HG03139 (cell line): Measurements from ENCODE around the gene OTOP2.
A peak's percentile ranks its signal among the peaks of the same experiment; 100 is the strongest.
"Not testable (repeated sequence)": the region's sequence is repeated elsewhere in the genome, so short reads cannot be mapped to it uniquely, and the experiment has no call there.

ENCODE experiments used
- ATAC-seq: cut with Tn5 transposase; IDR thresholded peaks from one replicate; pipeline ENCODE4 v1.9.1; 2021; ENCODE audit not compliant: unreplicated experiment

The OTOP2 gene

DNA sequence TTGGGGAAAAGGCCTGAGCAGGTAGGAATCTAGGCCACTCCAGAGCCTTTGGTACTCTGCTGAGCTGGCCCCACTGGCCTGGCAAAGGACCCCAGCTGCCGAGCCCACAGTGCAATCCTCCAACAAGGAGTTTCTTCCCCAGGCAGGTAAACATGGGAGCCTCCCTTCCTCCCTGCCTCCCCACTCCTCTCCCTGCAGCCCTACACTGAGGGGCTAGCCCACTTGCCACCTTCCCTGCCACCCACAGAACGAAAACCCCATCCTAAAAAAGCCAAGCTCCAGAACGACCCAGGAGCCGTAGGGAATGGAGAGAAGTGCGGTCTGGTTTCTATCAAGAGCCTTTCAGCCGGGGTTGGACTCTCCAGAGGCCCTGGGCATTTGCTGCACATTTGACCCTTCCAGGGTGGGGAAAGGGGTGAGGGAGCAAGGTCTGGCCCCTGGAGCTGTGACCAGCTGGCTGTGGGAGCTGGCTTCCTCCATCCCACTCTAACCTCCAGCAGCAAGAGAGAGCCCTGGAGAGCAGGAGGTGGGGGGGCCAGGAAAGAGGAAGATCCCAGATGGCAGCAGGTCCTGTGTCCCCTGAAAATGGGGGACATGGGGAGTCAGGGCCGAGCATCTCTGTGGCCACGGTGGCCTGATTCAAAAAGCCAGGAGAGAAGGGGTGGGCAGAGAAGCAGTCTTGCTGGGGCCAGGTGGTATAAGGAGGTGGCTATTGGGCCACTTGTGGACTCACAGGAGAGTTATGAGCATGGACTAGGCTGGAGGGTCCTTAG is 47.2 kb downstream of the OTOP2 start:
- ATAC-seq: no peak

DNA sequence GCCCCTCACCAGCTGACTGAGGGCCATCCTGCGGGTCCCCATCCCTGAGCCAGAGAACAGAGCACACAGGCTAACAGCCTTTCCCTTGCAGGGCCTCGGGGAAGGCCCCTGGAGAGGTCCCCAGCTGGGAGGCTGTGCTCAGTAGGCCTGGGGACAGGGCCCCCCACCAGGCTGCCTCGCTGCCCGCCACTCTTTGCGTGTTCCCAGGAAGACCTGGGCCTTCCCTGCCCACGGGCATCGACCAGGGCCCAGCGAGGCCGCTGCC is 47.7 kb downstream of the OTOP2 start:
- no peak for ATAC-seq

DNA sequence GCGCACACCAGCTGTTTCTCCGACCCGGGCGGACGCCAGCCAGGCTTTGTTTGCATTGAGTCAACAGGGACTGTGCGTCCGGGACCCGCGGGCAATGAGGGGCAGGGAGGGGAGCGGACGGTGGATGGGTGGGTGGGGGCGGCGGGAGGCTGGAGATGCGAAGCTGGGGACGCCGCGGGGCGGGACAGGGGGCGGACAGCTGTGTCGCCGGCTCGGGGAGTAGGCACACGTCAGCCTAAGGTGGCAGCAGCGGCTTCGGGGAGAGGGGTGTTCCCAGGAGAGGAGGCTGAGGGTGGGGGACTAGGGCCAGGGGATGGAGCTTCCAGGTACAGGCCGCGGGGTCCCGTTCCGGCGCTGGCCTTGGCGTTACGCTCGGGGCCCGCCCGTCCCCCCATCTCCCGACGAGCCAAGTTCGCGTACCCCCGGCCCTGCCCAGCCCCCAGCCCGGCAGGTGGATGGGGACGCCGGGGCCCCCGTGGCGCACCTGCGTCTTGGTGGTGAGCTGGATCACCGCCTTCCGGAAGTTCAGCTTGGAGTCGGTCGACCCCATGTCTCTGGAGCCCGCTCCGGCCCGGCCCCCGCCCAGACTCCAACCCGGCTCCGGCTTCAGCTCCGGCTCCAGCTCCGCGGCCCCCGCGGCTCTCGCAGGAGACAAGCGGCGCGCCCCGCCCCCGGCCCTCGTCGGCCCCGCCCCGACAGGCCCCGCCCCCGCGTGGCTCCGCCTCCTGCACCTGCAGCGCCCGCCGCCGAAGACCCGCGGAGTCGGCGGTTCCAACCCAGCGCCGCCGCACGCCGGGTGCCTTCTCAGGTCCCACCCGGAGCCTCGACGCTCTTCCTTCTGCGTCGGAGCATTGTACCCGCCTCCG is 48.3 kb downstream of the OTOP2 start, which contains the start of gene HID1:
HID1 (minus strand) TSS at position 653 of the 866 bp plus-strand sequence; CDS start at position 550, 103 bp downstream.
- ATAC-seq: no peak

GRCh38 chr17:74972973-74973328 is 48.9 kb downstream of the OTOP2 start:
- ATAC-seq: no peak

DNA sequence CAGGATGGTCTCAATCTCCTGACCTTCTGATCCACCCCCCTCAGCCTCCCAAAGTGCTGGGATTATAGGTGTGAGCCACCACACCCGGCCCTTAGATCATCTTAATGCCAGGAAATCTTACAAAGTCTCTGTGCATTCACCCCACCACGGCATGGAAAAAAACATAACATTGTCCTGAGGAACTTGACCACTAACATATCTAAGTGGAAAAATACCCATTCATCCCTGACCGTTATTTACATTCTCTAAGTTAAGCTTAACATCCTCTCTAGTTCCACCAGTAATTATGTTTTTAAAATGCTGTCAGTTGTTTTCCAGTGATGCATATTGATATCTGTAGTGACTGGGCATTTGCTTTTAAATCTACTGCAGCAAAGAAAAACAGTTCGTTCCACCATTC is 51.9 kb downstream of the OTOP2 start:
- ATAC-seq: no peak

- no peak for ATAC-seq
Observed at GRCh38 chr17:74977802-74978201, 53.7 kb downstream of the OTOP2 start.

- ATAC-seq: no peak
Observed at GRCh38 chr17:74978240-74978639, 54.2 kb downstream of the OTOP2 start.

DNA sequence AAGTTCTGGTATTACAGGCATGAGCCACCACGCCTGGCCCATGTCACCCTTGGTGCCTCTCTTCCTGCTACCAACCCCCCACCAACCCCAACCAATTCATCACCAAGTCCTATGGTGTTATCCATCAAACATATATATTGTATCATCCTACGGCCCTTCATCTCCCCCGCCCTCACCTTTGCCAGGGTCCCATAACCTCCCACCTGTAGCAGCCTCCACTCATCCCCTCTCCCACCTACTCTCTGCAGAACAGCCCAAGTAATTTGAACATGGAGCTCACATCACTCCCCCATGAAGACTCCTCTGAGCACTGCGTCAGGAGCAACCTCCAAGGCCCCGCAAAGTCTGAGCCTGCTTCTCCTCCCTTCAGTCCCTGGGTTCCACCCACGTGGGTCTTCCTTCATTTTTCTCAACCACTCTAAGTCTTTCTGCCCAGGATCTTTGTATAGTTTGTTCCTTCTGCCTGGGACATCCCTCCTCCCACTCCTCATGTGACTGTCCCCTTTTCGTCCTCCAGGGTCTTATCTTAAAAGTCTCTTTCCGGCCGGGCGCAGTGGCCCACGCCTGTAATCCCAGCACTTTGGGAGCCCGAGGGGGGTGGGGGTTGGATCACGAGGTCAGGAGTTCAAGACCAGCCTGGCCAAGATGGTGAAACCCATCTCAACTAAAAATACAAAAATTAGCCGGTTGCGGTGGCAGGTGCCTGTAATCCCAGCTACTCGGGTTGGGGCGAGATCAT is 55.5 kb downstream of the OTOP2 start:
- ATAC-seq: no peak

DNA sequence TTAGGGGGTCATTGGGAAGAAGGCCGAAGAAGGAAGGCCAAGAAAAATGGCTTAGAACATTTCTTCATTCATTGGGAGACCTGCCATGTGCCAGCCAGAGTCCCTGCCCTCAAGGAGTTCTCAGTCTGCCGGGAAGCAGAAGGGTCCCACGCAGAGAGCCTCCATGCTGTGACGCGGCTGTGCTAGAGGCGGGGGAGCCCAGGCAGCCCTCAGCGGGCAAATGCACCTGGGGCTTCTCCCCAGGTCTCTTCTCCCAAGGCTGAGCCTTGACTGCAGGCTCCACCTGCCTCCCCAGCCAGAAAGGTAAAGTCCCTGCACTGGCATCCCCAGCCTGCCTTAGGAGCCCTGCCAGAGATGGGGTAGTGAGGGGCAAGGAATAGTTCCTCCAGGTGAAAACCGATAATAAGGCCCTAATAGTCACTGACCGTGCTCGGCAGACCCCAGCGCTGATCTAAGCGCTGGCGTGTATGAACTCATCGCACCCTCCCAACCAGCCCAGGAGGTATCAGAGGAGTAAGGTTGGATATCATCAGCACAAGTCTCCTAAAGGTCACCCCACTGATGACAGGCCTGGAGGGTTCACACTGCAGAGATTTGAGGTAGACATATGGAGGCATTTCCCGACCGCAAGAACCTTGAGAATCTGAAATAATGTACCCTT is 57.4 kb downstream of the OTOP2 start:
- no peak for ATAC-seq

- peak; percentile 61 for ATAC-seq
Observed at GRCh38 chr17:74981979-74982662, 58.0 kb downstream of the OTOP2 start.

DNA sequence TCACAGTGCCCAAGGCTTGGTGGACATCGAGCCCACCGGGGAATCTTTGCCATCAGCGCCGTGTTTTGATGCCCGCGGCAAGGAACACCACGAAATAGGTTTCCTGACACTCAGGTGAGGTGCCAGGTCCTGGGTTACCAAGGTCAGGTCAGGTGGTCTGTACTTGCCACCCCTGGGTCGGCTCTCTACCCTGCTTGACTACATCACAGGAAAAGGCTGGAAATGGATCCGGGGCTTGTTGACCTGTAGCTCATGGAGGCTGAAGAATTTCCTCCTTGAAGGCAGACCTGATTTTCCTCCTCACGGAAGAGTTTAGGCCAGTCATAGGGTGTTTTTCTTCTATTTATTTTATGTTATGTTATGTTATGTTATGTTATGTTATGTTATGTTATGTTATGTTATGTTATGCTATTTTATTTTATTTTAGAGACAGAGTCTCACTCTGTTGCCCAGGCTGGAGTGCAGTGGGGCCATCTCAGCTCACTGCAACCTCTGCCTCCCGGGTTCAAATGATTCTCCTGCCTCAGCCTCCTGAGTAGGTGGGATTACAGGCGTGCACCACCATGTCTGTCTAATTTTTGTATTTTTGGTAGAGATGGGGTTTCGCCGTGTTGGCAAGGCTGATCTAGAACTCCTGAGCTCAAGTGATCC is 58.7 kb downstream of the OTOP2 start:
- not testable (repeated sequence) for ATAC-seq
